NCI-H524 (cell line): ENCODE measurements around the gene DBF4.
"Not testable (repeated sequence)": the region's sequence is repeated elsewhere in the genome, so short reads cannot be mapped to it uniquely, and the experiment has no call there.

Experiments used
- DNase-seq, 2 experiments: peaks; one replicate each; lab custom pipeline; 2025; lab: John Stamatoyannopoulos, UW

The DBF4 gene

GRCh38 chr7:87876040-87876868 is at the start of gene DBF4, which contains the start of gene SLC25A40:
Gene DBF4 (plus strand): TSS chr7:87876493. CDS start chr7:87876733, 240 bp downstream.
Gene SLC25A40 (minus strand): TSS chr7:87876360. CDS start chr7:87858727, 17,633 bp downstream.
- DNase-seq = peak; percentile 85 to 93

GRCh38 chr7:87828383-87828782 is 47.9 kb upstream of the DBF4 start:
- DNase-seq = not testable (repeated sequence)

GRCh38 chr7:87831097-87831496 is 45.2 kb upstream of the DBF4 start:
- DNase-seq = no peak

GRCh38 chr7:87833130-87833529 is 43.2 kb upstream of the DBF4 start:
- peak in 1 of 2 experiments; percentile 2 for DNase-seq

GRCh38 chr7:87837597-87837996 is 38.7 kb upstream of the DBF4 start:
- no peak for DNase-seq

GRCh38 chr7:87850836-87851593 is 25.3 kb upstream of the DBF4 start:
- DNase-seq = no peak

- DNase-seq = no peak
Measured at GRCh38 chr7:87852306-87852705, 24.0 kb upstream of the DBF4 start.

GRCh38 chr7:87853237-87853864 is 22.9 kb upstream of the DBF4 start:
- DNase-seq = no peak

- no peak for DNase-seq
Measured at GRCh38 chr7:87858417-87859100, 17.7 kb upstream of the DBF4 start.

- DNase-seq = no peak
Measured at GRCh38 chr7:87866089-87866488, 10.2 kb upstream of the DBF4 start.

GRCh38 chr7:87866533-87866932 is 9.8 kb upstream of the DBF4 start:
- not testable (repeated sequence) for DNase-seq

- no peak for DNase-seq
Measured at GRCh38 chr7:87870471-87870870, 5.8 kb upstream of the DBF4 start.

GRCh38 chr7:87872346-87872745 is 3.9 kb upstream of the DBF4 start:
- DNase-seq = no peak

- not testable (repeated sequence) for DNase-seq
Measured at GRCh38 chr7:87873328-87873727, 3.0 kb upstream of the DBF4 start.

GRCh38 chr7:87874066-87874465 is 2.2 kb upstream of the DBF4 start:
- DNase-seq = no peak

- DNase-seq = no peak
Measured at GRCh38 chr7:87875151-87876039, 898 bp upstream of the DBF4 start.

GRCh38 chr7:87876869-87877234 is 559 bp downstream of the DBF4 start:
- peak; percentile 58 for DNase-seq

- no peak for DNase-seq
Measured at GRCh38 chr7:87877366-87878040, 1.2 kb downstream of the DBF4 start.

GRCh38 chr7:87878208-87878735 is 2.0 kb downstream of the DBF4 start:
- DNase-seq = no peak
